PC-3 (cell line): ENCODE results near the gene SLC35E2B. TPM values are rescaled to one million over a fixed set of nuclear protein-coding genes. Genes with fewer than 3 reads are reported as not detected.
"Not testable (repeated sequence)": the region's sequence is repeated elsewhere in the genome, so short reads cannot be mapped to it uniquely, and the experiment has no call there.

Experiments
- ATAC-seq: fragments of 200-7000 bp; cut with Tn5 transposase; 2 replicates; pipeline ENCODE4 v1.9.1; 2020; ENCODE audit warnings: mild to moderate bottlenecking, moderate library complexity
- BruUV-seq: library from RNA; stranded (reverse); fragments of 400-500 nt; replicated peaks from 2 replicates; lab custom pipeline; 2021; lab: Mats Ljungman, UMichigan
- CTCF ChIA-PET: fragments of 300-600 bp; sonication (Branson Sonifier 250); formaldehyde crosslinking; loops from one replicate; lab custom pipeline; 2022; ENCODE audit warnings: antibody characterized with exemption; lab: Charles Lee
- POLR2A ChIA-PET: fragments of 300-600 bp; sonication (Branson Sonifier 250); formaldehyde crosslinking; loops from one replicate; lab custom pipeline; 2022; ENCODE audit warnings: antibody characterized with exemption; ENCODE audit not compliant: unreplicated experiment; lab: Charles Lee
- DNase-seq: peaks from one replicate; pipeline ENCODE4 v3.0.0-alpha.2; 2015
- H2AFZ ChIP-seq: fragments of 300-600 bp; sonication (generic); 2 replicates; pipeline ENCODE4 v1.6.0; 2016; ENCODE audit warnings: antibody characterized with exemption, low read length
- H3F3A ChIP-seq: fragments of 300-600 bp; sonication (generic); one replicate; pipeline ENCODE4 v1.6.0; 2017; ENCODE audit warnings: antibody characterized with exemption, low read length, control low read depth, mild to moderate bottlenecking; ENCODE audit not compliant: unreplicated experiment
- H3K27ac ChIP-seq: fragments of 300-600 bp; sonication (generic); 2 replicates; pipeline ENCODE4 v1.5.1; 2016; ENCODE audit warnings: mild to moderate bottlenecking, low read length
- H3K27me3 ChIP-seq: fragments of 300-600 bp; sonication (generic); 2 replicates; pipeline ENCODE4 v1.6.1; 2016; ENCODE audit warnings: low read length, mixed read lengths
- H3K36me3 ChIP-seq: fragments of 300-600 bp; sonication (generic); 2 replicates; pipeline ENCODE4 v1.6.1; 2016; ENCODE audit warnings: low read depth, mixed run types, low read length, mixed read lengths
- H3K4me1 ChIP-seq: fragments of 300-600 bp; sonication (generic); 2 replicates; pipeline ENCODE4 v1.5.1; 2016; ENCODE audit warnings: low read length; ENCODE audit not compliant: insufficient read depth
- H3K4me2 ChIP-seq: fragments of 300-600 bp; sonication (generic); 2 replicates; pipeline ENCODE4 v1.6.0; 2016; ENCODE audit warnings: low read length
- H3K4me3 ChIP-seq: fragments of 300-600 bp; sonication (generic); 2 replicates; pipeline ENCODE4 v1.5.1; 2016; ENCODE audit warnings: mild to moderate bottlenecking, low read length, mixed read lengths
- H3K79me2 ChIP-seq: fragments of 300-600 bp; sonication (generic); 2 replicates; pipeline ENCODE4 v1.6.1; 2017; ENCODE audit warnings: low read length, mixed read lengths
- H3K9ac ChIP-seq: fragments of 300-600 bp; sonication (generic); 2 replicates; pipeline ENCODE4 v1.6.0; 2016; ENCODE audit warnings: mild to moderate bottlenecking, low read length
- H3K9me2 ChIP-seq: fragments of 300-600 bp; sonication (generic); replicated peaks from 2 replicates; pipeline ENCODE4 v1.6.1; 2016; ENCODE audit warnings: mixed run types, low read length, mixed read lengths
- H3K9me3 ChIP-seq: fragments of 300-600 bp; sonication (generic); 2 replicates; pipeline ENCODE4 v1.6.1; 2016; ENCODE audit warnings: low read length, mixed read lengths
- H4K20me1 ChIP-seq: fragments of 300-600 bp; sonication (generic); 2 replicates; pipeline ENCODE4 v1.6.1; 2016; ENCODE audit warnings: low read length, mixed read lengths
- intact Hi-C: fragments of 100-400 bp; cut with micrococcal nuclease; formaldehyde crosslinking; loops from 2 replicates; pipeline ENCODE4 v1.9.0; 2023
- total RNA-seq: library from RNA; depleted of rRNA; stranded (reverse); fragments of >200 nt; gene quantifications from 2 replicates; pipeline ENCODE4 v1.2.3, GENCODE V29; 2014

SLC35E2B gene
- total RNA-seq, 1 experiment from 2014 or later: 38.1 TPM

DNA sequence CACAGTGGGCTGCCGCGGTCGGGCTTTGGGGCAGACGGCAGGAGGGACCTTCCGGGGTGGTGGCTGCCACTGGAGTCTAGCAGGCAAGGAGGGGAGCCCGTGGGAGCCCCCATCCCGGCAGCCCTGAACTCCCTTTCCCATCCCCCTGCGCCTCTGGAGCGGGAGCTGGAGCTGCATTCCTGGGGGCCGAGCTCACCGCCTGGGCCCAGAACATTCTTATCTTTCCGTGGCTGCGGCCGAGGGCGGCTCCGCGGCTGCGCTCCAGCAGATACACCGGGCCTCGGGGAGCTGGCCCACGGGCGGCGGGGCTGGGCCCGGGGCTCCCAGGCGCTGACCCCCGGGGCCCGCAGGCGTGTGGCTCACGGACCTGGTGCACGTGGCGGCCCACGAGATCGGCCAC lies 8.0 kb upstream of the SLC35E2B start:
- BruUV-seq: not testable (repeated sequence)

DNA sequence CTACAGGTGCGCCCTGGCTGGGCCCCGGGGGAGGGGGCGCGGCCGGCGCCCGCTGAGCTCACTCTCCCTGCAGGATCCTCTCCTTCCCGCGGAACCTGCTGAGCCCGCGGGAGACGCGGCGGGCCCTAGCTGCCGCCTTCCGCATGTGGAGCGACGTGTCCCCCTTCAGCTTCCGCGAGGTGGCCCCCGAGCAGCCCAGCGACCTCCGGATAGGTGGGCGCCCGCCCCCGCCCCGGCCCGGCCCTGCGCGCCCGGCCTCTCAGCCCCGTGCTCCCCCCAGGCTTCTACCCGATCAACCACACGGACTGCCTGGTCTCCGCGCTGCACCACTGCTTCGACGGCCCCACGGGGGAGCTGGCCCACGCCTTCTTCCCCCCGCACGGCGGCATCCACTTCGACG lies 7.5 kb upstream of the SLC35E2B start:
- BruUV-seq, H3K27me3 ChIP-seq, H3F3A ChIP-seq, H3K79me2 ChIP-seq, intact Hi-C loops, DNase-seq, H3K9me2 ChIP-seq, H3K9ac ChIP-seq, CTCF ChIA-PET, H3K9me3 ChIP-seq, H3K4me2 ChIP-seq, H3K27ac ChIP-seq, H3K4me3 ChIP-seq, H3K4me1 ChIP-seq, H2AFZ ChIP-seq, POLR2A ChIA-PET, H3K36me3 ChIP-seq, H4K20me1 ChIP-seq: not testable (repeated sequence)
- peak; percentile 59 for ATAC-seq

More for the DNA sequence above, 8.0 kb upstream of the SLC35E2B start:
- H3K4me2 ChIP-seq, H3K4me1 ChIP-seq, H4K20me1 ChIP-seq, POLR2A ChIA-PET, H3K9me2 ChIP-seq, H3K27ac ChIP-seq, H3K4me3 ChIP-seq, H2AFZ ChIP-seq, H3K9me3 ChIP-seq, H3K27me3 ChIP-seq, H3F3A ChIP-seq, CTCF ChIA-PET, H3K9ac ChIP-seq, H3K36me3 ChIP-seq, DNase-seq, intact Hi-C loops, H3K79me2 ChIP-seq: not testable (repeated sequence)
- ATAC-seq: peak; percentile 62

DNA sequence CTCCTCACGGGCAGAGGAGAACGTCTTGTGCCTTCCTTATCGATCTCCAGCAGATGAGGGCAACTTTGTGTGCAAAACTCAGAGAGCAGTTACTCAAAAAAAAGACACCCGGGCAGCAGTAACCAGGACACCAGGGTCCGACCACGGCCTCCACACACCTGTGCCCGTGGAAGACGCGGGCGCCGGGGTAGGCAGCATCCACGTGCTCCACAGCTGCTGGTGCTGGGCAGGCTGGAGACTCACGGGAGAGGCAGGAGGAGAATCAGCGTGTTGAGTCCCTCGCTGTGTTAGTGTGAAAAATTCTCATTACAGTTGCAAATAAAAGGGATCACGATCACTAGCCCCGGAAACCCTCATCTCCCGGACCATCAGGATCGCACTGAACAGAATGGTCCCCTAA lies 6.5 kb upstream of the SLC35E2B start:
- BruUV-seq, H4K20me1 ChIP-seq, ATAC-seq, POLR2A ChIA-PET, H3K9ac ChIP-seq, CTCF ChIA-PET, H3K27me3 ChIP-seq, H3K4me1 ChIP-seq, H3F3A ChIP-seq, H3K36me3 ChIP-seq, H2AFZ ChIP-seq, intact Hi-C loops, H3K27ac ChIP-seq, H3K4me2 ChIP-seq, H3K79me2 ChIP-seq, H3K9me3 ChIP-seq, H3K9me2 ChIP-seq, H3K4me3 ChIP-seq, DNase-seq: not testable (repeated sequence)

DNA sequence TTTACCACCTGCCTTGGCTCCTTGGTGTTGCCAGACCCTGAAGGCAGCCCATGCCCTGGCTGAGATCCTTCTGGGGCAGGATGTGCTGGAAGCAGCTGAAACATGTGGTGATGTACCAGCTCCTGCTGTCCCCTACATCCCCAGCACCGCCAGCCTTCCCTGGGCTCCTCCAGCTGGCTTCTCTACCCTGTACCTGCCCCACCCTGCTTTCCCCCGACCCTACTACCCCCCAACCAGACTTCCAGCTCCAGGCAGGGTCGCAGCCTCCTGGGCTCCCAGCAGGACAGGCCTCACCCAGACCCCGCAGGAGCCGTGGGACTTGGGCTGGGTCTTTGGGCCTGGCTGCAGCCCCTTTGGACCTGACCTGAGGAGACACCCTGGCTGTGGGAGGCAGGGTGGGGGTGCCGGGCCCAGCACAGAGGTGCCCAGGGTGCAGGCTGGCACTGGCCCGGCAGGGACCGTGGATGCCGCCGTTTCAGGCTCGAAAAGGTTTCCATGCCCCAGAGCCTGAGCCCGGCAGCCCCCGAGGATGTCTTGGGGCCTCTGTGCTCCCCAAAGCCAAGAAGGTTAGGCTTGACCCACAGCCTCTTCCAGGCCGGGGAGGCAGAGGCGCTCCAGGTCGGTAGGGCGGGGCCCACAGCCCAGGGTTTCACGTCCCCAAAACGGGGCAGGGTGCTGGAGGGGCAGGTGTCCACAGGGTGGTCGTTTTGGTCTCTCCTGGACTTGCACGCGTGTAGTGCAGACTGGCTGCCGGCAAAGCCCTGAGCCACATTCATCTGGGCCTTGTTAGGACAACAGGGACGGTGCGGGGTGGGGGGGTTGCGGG lies 5.0 kb upstream of the SLC35E2B start:
- CTCF ChIA-PET, H2AFZ ChIP-seq, H3K9me2 ChIP-seq, H3K4me3 ChIP-seq, H3K79me2 ChIP-seq, H3K27ac ChIP-seq, H3F3A ChIP-seq, H3K9me3 ChIP-seq, H3K36me3 ChIP-seq, DNase-seq, H3K27me3 ChIP-seq, BruUV-seq, H4K20me1 ChIP-seq, H3K4me1 ChIP-seq, intact Hi-C loops, H3K9ac ChIP-seq, ATAC-seq, POLR2A ChIA-PET, H3K4me2 ChIP-seq: not testable (repeated sequence)

DNA sequence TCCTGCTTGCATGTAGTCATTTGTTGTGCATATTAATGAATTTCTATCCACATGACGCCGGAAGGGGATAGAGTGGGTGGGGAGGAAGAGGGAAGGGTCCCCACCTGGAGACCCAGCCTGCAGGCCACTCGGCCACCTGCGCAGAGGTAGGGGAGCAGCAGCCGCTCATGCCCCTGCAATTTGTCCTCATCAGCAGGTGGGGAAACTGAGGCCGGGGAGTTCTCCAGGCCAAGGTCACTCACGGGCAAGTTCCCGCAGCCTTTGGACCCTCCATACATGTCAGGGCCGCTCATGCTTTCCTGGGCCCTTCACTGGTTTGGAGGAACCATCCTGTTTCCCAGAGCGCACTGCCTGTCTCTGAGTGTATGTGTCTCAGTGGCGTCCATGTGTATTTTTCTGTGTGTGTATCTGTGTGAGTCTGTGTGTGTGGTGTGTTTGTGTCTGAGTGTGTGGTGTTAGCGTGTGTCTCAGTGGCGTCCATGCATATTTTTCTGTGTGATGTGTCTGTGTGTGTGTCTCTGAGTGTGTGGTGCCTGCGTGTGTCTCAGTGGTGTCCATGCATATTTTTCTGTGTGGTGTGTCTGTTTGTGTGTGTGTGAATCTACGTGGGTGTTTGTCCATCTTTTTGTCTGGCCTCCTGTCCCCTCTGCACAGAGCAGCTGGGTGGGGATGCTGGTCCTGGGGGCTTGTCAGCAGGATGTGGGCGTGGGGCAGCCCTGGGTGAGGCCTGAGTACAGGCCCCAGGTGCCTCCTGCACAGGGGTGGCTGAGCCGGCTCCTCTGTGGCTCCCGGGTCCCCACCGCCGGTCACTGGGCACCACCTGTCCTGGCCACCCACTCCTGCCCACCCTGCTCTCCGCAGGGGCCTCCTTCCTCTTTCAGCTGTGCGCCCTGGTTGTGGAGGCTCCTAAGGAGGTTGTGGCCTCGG lies 4.1 kb upstream of the SLC35E2B start:
- DNase-seq, H3K79me2 ChIP-seq, H3K4me1 ChIP-seq, POLR2A ChIA-PET, H3K36me3 ChIP-seq, H3K9ac ChIP-seq, H3K4me2 ChIP-seq, H3K4me3 ChIP-seq, ATAC-seq, H3K9me2 ChIP-seq, H3F3A ChIP-seq, BruUV-seq, CTCF ChIA-PET, H3K9me3 ChIP-seq, H3K27ac ChIP-seq, H2AFZ ChIP-seq, H3K27me3 ChIP-seq, intact Hi-C loops, H4K20me1 ChIP-seq: not testable (repeated sequence)

DNA sequence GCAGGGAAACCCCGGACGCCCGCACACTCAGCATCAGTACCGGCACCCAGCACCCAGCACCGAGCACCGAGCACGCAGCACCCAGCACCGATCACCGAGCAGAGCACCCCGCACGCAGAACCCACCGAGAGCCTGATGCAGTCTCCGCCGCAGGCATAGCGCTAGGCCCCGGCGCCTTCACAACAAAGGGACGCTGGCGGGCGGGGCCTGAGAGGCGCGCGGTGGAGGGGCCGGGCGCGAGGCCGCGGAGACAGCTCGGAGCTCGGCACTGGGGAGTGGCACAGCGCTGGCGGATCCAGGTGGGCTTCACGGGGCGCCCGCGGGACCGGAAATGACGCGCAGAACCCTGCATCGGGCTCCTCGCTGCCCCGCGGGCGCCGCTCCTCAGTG lies 276 bp downstream of the SLC35E2B start:
- H3K4me1 ChIP-seq, H3K27me3 ChIP-seq, POLR2A ChIA-PET, H4K20me1 ChIP-seq, H2AFZ ChIP-seq, H3F3A ChIP-seq, H3K9me2 ChIP-seq, BruUV-seq, H3K36me3 ChIP-seq, intact Hi-C loops, H3K9me3 ChIP-seq, CTCF ChIA-PET, H3K79me2 ChIP-seq: not testable (repeated sequence)
- Histone ChIP-seq H3K4me3 (peak overlapping the region; percentile 64), H3K4me2 (peak overlapping the region; percentile 70; the same call in 1 of the 2 replicates), H3K9ac (peak overlapping the region; percentile 83), H3K27ac (peak overlapping the region; percentile 85)
- DNase-seq: peak; percentile 60
- peak; percentile 75 for ATAC-seq
